CD4-positive, alpha-beta T cell treated with Interleukin-15 for 4 hours (primary cell): ENCODE measurements around the gene C17orf50.
A peak's percentile ranks its signal among the peaks of the same experiment; 100 is the strongest.

Experiments used
- DNase-seq: peaks from one replicate; pipeline ENCODE4 v3.0.0-alpha.2; 2020; ENCODE audit warnings: low spot score

Gene C17orf50

GRCh38 chr17:35760587-35760986 is at the start of gene C17orf50:
TSS of gene C17orf50 (plus strand) at chr17:35760887. CDS start at chr17:35760942, 55 bp downstream.
- DNase-seq: no peak

DNA sequence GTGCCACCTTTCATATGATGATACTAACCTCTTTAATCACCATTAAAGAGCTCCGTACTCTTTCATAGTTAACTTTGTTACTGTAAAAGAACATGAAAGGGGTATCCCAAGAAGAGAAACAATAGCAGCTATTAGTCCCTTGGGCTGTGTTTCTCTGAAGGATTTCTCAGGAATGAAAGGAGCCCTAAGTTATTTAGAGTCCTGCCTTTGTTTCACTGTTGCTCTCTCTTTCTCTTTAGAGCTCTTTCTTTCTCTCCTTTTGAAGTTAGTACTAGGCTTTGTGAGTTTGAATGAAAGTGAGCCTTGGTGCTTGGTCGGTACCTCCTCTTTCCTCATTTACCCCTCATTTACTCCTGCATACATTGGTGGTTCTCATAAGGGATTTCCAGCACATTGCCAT is 49.7 kb upstream of the C17orf50 start:
- DNase-seq: no peak

DNA sequence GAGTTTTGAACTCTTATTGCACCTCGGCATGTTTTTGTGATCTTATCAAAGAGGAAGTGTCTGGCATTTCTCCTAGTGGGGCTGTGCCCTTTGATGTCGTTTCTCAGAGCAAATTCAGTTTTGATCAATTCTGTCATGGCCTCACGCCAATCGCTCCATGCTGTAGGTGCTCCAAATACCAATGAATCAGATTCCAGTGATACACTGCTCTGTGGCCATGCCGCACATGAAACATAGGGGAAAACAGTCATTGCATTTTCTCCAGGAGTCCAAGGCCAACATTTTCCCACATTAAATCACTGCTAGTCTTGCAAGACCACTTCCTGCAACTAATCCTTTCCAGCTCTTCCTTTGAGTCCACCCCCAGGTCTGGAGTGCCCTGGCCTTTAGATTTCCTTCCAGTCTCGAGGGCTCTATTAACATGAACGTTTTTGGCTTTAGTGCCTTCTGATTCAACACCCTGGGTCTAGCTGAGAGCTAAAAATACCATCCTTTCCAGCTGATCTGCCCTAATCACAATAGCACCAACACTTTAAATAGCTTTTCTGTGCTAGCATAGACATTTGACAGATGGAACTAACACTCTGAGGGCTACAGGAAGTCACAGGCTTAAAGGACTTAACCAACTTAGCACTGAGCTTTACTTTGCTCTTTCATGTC is 47.5 kb upstream of the C17orf50 start:
- DNase-seq: no peak

DNA sequence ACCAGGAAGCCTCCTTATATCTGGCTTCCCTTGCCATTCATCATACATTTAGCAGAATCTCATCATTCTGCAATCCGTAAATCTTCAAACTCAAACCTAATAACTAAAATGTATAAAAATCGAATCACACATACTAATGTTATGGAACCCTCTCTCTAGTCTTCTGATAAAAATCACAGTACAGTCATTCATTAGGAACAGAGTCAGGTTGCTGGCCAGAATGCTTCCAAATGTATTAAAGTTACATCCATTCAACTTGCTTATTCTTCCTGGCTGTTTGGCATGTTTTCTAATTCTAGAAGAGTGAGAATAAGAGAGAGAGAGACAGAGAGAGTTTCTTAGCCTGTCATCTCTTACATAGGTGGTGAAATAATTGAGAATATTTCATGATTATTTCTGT is 45.7 kb upstream of the C17orf50 start:
- DNase-seq: no peak

- DNase-seq: no peak
Measured at GRCh38 chr17:35715416-35715815, 45.3 kb upstream of the C17orf50 start.

- no peak for DNase-seq
Measured at GRCh38 chr17:35716173-35716572, 44.5 kb upstream of the C17orf50 start.

- no peak for DNase-seq
Measured at GRCh38 chr17:35716897-35717465, 43.7 kb upstream of the C17orf50 start.

- no peak for DNase-seq
Measured at GRCh38 chr17:35717475-35717874, 43.2 kb upstream of the C17orf50 start.

DNA sequence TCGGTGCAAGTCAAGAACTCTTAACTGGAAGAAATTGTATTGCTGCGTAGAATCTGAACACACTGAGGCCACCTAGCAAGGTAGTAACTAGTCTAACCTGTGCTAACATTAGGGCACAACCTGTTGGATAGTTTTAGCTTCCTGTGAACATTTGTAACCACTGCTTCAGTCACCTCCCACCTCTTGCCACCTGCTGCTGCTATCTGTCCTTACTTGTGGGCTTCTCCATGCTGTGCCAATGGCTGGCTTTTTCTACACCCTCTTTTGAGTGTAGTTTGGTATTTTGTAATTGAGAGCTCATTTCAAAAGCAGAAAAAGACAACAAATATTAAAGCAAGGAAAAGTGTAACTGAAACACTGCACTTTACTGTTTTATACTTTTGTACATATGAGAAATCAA is 37.0 kb upstream of the C17orf50 start:
- no peak for DNase-seq

DNA sequence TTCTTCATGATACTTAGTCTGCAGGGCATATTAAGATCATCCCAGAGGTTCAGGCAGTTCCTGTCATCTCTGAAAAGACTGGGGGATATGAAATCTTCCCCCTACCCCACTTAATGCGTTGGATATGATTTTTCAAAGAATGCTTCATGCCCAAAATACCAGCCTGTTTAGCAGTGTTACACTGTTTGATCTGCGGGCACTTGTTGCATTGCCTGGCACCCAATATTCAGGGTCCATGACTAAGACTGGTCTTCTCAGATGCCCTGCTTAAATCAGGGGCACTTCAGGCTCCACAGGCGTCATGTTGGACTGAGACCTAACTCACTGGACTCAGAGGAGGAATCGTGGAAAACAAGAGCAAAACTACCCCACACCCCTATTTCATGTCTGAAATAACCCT is 35.6 kb upstream of the C17orf50 start:
- no peak for DNase-seq

GRCh38 chr17:35725802-35726126 is 34.9 kb upstream of the C17orf50 start:
- DNase-seq: no peak

GRCh38 chr17:35726127-35726952 is 34.3 kb upstream of the C17orf50 start:
- no peak for DNase-seq

DNA sequence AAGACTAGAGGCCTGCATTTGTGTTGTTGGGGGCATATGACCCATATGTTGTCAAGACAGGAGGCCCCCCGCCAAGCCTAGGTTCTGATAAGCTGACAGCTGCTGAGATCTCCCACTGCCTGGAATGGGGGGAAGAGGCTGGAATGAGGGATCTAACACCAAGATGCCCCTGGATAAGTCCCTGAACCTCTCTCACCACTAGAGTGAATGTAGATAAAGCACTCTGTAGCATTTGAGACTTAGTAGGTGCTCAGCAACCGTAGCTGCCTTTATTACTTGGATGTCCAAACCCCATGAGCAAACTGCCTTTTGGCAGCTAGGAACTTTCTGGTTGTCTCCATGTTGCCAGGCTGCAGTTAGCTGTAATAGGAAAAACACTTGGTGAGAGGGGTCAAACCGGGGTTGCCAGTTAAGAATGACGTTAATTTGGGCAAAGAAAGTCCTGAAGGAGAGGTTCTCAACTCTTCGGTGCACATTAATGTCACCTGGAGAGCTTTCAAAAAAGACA is 33.7 kb upstream of the C17orf50 start:
- DNase-seq: no peak

DNA sequence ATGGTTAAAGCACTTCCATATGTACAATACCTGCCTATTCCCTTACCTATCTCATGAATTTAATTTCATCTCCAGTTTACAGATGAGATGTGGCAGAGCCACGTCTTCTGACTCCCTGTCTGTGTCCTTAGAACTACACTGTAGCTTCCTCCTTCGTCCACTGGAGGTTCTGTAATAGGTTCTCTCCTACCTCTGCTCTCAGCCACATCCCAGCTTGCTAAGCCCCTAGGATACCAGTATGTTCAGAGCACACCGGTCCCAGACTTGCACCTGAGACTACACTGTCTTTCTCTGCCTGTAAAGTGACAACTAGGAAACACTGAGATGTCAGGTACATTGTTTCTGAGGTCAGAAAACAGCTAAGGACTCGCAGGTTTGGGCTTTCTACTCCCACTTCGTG is 33.1 kb upstream of the C17orf50 start:
- no peak for DNase-seq

- DNase-seq: no peak
Measured at GRCh38 chr17:35728551-35728950, 32.1 kb upstream of the C17orf50 start.

DNA sequence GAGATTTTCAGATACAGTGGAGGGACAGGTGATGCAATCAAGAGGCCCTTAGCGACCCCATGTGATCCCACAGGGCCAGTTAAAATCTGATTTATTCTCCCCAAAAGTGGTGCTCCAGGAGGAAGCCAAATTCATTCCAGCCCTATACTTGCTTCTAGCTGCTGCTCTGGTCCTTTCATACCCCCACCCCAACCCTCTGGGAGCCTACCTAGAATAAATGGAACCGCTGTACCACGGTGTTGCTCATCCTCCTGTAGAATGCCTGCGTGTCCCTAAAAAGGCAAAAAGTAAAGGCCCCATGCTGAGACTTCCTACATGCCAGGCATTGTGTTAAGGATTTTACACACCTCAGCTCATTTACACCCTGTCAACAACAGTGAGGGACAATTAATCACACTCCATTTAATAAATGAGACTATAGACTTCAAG is 31.3 kb upstream of the C17orf50 start:
- no peak for DNase-seq

DNA sequence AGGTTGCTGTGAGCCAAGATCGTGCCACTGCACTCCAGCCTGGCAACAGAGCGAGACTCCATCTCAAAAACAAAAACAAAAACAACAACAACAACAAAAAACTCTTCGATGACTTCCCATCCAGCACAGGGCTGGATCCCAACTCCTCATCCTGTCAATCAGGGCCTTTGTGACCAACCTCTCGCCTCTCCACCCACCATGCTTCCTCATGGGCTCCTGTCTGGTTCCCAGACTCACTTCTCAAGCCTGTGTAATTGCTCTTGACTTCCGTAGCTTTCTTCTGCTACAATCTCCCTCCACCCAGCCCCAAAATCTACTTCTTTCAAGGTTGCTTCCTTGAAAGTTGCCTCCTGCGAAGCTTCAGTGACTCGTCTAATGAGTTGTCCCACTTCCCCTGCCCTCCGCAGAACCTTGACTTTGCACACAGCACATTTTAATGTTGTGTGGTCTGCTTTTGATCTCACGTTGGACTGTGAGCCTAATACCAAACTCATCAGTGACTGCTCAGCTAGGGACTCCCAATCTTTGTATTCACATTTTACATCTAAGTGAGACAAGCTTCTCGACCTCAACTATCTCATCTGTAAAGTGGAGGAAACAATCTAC is 30.2 kb upstream of the C17orf50 start:
- DNase-seq: no peak

DNA sequence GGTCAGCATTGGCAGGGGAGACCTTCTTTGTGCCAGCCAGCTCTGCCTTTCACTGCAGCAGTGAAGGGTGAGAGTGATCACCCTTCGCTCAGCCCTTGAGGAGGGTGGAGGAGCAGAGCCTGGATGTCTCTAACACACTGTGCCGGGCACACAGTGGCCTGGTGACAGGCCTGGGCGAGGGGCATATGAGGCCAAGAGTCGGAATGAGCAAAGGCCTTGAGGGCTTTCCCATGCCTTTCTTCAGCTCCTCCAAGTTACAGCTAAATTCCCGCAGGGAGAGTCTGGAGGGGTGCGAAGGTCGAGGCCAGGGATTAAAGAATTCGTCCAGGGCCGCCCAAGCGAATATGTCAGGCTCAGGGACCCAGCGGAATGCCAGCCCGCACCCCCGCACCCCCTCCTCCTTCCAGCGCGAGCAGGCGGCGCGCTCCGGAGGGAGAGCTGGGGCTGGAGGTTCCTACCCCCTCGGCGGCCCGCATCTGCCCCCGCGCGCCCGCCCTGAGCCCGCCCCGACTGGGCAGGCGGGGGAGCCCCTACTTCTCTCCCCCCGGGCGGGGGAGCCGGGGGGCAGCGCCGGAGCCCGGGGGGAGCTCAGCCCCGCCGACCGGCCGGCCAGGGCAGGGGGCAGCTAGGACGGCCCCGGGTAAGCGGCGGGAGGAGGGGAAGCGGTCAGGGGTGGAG is 29.3 kb upstream of the C17orf50 start, which contains the start of gene RASL10B:
Gene RASL10B (plus strand): TSS at position 401 of the 678 bp plus-strand sequence. CDS start 3,546 bp downstream, outside the sequence.
- peak; percentile 6 for DNase-seq

DNA sequence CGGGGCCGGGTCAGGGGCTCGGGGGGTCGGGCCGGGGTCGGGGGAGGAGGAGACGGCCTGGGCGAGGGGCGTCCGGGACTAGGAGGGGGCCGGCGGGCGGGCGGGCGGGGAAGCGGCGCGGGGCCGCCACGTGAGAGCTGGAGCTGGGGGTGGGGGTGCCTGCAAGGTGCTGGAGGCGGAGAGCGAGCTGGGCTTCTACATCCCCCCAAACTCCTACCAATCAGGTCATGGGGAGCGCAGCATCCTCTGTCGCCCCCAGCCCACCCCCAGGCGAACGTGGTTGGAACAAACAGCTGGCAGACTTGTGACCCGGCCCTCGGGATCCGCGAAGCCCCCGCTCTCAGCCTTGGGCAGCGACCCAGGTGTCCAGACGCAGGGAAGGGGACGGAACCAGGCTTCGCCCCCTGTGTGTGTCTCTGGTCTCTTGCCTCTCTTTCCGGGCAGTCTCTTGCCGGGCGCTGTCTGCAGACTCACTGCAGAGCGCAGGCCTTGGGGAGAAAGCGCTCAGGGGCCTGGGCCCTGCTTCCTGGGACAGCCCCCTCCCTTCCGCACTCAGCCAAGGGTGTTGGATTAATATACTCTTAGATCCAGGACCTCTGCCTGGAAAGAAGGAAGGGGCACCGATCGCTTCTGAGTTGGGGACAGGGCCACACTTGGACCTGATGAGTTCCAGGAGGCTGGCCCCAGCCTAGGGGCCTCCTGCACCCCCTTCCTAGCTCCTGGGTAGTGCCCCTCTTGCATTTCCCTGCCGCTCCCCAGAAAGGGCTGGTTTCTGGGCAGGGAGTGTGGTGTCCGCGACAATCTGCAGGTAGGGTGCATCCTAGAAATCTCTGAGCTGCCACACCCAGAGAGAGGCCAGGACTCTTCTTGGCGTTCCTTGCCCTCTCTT is 28.5 kb upstream of the C17orf50 start:
- no peak for DNase-seq

DNA sequence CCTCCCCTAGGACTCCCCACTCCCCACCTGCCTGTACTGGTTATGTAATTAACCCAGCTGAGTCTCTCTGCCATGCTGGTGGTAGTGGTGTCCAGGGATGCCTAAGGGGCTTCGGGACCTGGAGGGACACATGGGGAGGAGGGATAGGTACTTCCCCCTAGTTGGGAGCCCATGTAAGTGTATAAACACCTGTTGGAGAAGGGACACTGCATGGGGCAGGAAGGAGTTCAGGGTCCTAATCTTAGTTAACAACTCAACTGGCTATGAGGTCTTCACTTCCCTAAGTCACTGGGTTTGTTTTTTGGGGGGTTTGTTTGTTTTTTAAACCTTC is 27.9 kb upstream of the C17orf50 start:
- no peak for DNase-seq

GRCh38 chr17:35733366-35733765 is 27.3 kb upstream of the C17orf50 start:
- DNase-seq: no peak
